HG02973 (cell line): ENCODE data around the gene ITPA.
A peak's percentile ranks its signal among the peaks of the same experiment; 100 is the strongest.
"Not testable (repeated sequence)": the region's sequence is repeated elsewhere in the genome, so short reads cannot be mapped to it uniquely, and the experiment has no call there.

Source experiments
- ATAC-seq: cut with Tn5 transposase; IDR thresholded peaks from one replicate; pipeline ENCODE4 v1.9.1; 2021; ENCODE audit warnings: moderate library complexity; ENCODE audit not compliant: unreplicated experiment

Gene ITPA

DNA sequence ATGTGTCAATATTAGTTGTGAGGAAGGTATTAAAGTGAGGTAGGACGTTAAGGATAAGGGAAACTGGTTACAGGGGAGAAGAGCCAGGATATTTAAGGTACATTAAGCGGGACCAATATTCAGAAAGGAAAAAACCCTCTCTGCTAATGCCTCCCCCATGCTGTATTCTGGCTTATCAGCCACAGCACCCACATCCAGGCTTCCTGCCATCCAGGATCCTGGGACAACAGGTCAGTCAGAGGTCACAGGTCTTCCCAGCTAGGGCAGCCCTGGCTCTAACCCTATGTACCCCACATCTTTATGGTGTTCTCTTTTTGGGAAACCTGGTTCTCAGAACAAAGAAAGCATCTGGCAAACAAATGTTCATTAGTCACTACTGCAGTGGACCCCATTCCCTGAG, 10.1 kb upstream of the ITPA start:
- ATAC-seq = no peak

DNA sequence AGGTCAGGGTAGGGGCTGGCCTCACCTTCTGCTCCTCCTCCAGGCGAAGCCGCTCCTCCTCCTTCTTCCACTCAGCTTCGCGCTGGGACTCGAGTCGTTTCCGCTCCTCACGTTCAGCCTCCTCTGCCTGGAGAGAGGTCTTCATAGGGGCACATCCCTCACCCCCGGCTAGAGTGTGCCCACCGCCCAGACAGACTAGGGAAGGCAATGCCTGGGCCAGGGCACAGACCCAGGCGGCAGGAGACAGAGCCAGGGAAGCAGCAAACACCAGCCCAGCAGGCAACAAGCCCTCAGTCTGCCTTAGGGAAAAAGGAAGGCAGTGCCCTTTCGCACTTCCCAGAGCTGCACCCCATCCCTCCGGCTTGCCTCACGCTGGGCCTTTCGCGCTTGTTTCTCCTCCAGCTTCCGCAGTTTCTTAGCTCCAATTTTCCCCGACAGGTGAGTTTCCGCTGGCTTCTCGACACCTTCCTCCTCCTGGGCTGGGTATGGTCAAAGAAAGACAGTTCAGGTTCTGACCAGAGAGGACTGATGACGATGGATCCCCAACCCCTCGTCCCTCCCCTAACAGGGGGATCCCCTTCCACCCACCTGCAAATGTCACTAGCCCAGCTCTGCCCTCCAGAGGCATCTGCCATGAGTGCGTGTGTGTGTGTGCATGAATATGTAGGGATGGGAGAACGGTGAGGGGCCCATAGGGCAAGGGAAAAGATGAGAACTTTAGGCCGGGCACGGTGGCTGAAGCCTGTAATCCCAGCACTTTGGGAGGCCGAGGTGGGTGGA, 9.1 kb upstream of the ITPA start:
- no peak for ATAC-seq

DNA sequence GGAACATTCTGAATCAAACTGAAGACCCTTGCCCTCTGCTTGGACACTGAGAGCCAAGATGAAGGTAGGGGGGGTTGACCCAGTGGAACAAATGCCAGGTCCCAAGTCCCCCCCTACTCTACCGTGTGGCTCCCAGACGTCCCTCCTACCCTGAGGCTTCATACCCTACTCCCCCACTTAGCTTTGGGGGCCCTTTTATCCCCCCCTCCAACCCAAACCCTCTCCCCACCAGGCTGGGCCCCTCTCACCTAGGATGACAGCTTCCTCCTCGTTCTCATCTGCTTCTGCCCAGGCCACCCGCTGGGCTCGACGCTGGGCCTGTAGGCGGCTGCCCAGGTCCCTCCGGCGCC, 6.4 kb upstream of the ITPA start:
- ATAC-seq = no peak

DNA sequence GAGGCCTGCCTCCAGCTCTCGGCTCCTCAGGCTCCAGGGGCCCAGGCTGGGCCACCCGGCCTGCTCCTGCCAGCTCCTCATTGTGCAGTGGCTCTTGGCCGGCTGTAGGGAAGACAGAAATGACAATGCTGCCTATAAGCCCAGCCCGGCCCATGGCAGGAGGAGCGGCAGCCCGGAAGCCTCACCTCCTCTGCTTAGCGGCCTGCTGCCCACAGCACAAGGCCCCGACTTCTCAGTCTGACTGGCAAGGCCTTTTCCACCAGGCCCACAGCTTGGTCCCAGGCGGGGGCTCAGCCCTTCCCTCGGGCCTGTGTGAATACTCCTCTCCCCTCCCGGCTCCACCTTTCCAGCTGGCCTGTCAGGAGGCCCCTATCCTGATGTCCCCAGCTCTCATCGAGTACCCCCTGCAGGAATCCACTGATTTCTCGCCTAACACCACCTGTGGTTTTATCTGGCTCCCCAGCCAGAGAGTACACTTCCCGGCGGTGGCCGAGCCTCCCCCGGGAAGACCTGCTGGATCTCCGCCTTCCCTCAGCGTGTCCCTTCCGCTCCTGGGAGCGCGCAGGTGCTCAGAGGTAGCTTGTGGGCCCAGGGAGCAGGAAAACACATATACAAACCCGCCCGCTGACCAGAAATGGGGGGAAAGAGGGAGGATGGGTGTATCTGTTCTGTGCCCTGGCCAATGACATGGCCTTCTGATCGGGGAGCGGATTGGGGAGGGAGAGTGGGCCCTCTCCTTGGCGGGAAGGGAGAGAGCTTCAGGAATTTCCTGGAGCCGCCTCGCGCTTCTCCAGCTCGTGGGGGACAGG, 5.8 kb upstream of the ITPA start:
- peak; percentile 19 for ATAC-seq

DNA sequence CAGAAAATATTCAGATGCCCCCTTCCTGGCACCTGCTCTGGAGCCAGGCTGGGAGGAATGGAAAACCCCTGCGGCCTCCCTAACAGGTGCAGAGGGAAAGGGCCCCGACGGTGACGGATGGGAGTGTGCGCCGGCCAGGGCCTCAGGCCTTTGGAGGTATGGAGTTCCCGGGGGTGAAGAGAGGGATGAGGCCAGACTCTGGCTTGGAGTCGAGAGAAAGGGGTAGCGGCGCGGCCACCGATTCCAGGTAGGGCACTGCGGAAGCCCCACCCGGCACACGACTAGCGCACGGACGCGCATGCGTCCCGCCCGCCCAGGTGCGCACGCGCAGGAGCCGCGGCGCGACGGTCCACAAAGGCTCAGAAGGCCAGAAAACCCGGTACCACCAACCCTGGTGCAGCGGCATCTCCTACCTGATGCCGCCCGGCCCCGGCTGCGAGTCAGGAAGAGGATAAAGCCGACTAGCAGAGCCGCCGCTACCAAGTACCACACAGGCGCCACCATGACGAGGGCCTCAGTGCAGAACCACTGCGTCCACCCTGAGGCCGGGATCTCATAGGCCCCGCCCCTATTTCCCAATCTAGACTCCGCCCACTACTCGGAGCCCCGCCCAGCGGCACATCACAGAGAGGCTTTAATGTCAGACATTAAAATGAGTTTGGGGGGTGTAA, 5.0 kb upstream of the ITPA start, which contains the start of gene DDRGK1:
DDRGK1 (minus strand) TSS at position 559 of the 671 bp plus-strand sequence; CDS start at position 504, 55 bp downstream.
- peak; percentile 66 for ATAC-seq

DNA sequence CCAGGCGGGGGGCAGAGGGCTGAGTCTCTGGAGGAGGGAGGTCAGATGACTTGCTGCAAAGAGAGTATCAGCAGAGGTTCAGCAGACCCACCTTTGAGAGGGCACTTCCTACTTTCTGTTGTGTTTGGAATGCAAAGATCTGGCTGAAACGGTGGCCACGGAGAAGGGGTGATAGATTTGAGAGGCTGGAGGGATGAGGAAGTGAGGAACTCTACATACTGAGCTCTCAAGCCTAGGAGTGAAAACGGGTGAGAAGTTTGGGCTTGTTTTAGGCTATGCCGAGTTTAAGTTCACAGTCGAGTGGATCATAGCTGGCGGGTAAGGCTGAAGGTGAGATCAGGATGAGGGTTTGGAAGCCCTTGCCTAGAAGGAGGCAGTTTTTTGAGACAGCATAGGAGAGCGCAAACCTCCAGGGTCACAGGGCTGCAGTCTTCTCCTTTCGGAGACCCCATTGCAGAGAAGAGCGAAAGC, 477 bp upstream of the ITPA start:
- ATAC-seq = no peak

DNA sequence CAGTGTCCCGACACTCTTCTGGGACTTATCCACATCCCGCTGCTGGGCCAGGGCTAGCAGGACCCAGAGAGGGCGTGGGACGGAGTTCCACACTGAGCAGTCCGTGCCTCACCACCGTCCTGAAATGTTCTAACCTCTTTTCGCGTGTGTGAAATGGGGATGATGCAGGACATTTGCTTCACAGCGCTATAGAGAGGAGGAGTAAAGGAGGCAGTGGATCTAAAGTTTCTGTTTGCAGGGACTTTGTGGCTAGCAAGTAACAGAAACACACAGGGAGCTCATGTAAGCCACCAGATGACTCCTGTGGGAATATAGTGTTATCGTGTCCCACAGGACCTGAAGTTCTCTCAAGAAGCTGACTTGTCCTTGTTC, 634 bp downstream of the ITPA start:
- no peak for ATAC-seq

DNA sequence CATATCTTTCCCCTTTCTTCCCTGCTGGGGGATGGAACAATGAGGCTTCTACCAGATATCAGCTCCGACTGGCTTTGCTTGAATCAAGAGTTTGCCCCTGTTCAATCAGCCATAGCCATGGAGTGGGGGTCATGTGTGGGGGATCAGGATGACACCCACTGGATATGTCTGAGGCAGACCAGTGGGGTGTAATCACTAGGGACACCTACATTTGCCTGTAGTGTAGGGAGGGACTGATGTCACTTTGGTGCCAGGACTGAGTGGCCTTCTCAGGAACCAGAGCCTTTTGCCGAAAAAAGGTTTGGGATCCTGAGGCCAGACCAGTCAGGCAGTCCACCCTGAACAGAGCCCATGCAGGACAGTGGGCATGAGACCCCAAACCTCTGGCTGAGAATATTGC, 1.0 kb downstream of the ITPA start:
- ATAC-seq = no peak

DNA sequence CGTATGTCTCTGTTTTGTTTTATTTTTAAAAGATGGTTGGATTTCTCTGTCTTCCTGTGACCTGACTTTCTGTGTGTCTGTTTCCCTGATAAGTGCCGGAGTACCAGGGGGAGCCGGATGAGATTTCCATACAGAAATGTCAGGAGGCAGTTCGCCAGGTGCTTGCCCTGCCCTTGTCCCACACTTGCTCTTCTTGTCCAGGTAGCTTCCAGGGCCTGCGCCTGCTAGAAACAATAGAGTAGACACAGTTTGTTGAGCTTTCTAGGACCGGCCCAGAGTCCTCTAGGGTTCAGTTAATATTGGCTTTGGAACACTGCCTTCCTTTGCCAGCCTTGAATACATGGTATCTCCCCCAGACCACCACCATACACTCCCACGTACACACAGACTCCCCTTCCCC, 3.9 kb downstream of the ITPA start:
- ATAC-seq = no peak

DNA sequence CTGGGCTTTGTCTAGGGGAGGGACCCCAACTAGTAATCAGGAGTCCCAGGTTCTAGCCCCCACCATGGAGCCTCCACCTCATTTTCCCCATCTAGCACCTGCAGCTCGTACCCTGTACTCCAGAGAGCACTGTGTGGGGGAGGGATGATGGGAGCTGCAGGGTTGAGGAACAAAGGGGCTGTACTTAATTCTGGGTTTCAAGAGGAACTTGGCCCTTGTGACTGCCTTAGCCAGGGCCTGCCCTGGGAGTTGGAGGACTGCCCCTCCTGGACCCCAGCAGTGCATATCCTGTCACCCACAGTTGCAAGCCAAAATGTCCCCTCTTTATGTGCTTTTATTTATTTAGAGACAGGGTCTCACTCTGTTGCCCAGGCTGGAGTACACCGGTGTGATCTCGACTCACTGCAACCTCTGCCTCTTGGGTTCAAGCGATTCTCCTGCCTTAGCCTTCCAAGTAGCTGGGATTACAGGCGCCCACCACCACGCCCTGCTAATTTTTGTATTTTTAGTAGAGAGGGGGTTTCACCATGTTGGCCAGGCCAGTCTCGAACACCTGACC, 6.1 kb downstream of the ITPA start:
- ATAC-seq = not testable (repeated sequence)

DNA sequence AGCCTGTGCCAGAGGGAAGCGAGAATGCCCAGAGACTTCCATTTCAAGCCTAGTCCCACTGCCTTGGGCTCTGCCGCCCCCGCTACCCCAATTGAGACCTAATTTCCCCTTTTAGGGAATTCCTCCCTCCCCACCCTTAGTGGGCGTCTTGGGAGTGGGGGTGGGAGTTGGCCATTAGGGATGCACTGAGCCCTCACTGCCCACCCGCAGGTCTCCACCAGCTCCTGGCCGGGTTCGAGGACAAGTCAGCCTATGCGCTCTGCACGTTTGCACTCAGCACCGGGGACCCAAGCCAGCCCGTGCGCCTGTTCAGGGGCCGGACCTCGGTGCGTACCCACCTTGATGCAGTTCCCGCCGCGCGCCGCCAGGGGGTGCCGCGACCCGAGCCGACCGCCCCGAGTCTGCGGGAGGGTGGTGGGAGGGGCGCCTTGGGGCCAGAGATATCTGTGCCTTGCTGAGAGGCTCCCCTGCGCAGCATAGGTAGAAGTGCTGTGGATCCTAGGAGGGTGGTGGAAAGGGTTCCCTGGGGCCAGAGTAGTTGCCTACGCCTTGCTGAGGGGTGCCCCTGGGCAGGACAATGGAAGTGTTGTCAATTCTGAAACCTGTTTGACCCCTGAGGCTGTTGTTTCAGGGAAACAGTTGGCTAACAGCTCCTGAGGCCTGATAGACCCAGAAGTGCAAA, 9.2 kb downstream of the ITPA start:
- ATAC-seq = no peak

DNA sequence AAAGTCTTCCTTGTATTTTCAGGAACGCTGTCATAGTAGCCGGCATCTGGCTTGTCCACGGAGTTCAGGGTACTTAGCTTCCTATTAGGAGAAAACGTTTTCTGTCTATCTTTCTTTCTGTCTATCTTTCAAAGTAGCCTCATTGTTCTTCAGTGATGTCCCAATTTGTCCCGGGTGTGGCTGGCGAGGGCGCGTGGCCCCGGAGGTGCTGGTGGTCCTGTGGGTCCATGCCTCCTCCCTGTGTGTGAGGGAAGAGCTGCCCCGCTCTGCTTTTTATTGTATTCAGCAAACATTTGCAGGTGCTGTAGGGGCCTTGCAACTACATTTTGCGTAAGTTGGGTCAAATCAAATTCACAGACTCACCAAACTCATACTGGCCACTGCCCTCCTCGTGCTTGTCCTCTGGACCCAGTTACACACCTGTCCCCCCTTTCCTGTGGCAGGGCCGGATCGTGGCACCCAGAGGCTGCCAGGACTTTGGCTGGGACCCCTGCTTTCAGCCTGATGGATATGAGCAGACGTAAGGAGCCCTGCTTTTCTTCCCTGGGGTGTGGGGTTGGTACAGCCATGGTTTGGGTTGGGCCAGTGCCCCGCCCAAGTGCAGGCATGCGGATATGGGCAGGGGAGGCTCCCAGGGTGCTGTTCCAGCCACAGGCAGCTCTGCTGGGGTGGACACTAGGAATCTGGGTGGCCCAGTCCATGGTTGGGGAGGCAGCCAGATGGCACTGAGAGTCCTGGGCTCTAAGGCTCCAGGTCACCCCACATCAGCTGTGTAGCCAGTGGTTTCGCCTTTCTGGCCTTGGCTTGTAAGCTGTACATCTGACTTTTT, 12.3 kb downstream of the ITPA start:
- ATAC-seq = no peak

DNA sequence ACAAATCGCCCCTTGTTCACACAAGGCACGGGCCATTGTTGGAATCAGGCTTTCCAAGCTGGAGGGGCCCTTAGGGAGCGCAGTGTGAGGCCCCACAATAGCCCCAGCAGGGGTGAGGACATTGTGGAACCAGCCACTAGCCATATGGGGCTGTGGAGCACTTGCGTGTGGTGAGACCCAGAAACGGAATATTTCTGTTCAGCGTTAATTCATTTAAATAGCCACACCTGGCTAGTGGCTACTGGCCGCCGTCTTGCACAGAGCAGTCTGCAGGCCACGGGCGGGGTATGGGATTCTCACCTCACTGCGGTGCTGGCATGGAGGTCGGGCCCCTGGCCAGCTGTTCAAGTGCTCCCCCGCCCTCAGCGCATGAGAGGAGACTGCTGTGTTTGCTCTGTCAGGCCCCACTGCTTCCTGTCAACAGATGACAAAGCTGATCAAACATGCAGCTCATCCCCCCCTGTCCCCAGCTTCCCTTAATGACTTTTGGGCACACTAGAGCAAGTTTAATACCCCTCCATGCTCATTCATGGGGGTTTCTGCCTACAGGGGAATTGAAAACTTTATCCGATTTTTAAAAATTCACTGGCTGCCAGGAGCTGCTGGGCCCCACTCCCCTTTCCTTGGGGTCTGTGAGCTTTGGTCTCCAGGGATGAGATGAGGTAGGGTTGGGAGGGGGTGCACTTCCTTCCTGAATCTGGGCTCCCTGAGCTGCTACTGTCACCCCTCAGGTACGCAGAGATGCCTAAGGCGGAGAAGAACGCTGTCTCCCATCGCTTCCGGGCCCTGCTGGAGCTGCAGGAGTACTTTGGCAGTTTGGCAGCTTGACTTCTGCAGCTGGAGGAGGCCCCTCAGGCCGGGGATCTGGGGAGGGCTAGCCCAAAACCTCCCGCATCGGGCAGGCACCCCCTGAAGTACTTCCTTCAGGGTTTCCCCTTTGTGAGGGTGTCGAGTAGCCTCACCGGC, 13.6 kb downstream of the ITPA start:
- no peak for ATAC-seq

DNA sequence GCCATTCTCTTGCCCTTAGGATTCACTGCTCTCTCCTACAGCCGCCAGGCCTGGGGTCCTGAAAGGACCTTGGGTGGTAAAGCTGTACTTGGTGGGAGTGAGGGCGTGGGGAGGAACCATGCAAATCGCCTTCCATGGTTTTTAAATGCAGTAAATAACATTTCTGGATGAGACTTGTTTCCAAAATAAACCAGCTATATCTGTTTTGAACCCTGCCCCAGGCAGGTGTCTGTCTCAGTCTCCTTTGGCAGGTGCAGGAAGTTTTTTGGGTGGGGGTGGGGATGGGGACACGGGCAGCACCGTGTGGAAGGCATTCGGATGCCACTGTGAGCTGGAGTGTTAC, 14.3 kb downstream of the ITPA start:
- ATAC-seq = no peak

DNA sequence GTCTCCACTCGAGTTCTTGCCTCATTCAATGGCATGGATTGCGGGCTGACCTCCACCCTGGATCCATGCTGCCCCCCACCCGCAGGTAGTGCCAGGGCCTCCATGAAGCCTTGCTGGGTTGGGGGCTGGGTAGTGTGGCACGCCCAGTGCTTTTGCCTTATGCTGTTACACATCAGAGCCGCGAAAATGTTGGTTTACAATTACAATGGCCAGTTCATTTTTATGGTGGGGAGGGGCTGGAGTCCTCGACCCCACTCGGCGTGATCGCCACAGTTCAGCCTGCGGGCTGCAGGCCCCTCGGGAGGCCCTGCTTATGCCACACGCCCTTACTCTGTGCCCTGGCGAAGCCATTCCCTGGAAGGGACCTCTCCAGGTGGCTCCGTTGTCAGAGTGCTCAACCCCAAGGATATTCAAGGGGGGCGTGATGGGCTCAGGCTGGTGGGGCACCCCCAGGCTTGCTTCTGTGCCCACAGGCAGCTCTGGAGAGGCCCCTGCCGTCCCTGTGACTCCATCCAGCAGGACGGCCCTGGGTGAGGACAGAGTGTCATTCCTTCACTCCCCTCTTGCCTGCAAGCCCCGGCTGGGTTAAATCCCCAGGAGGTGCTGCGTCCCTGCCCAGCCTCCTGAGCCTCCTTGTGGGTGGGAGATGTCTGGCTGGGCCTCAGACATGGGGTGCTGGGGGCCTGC, 14.8 kb downstream of the ITPA start:
- no peak for ATAC-seq

DNA sequence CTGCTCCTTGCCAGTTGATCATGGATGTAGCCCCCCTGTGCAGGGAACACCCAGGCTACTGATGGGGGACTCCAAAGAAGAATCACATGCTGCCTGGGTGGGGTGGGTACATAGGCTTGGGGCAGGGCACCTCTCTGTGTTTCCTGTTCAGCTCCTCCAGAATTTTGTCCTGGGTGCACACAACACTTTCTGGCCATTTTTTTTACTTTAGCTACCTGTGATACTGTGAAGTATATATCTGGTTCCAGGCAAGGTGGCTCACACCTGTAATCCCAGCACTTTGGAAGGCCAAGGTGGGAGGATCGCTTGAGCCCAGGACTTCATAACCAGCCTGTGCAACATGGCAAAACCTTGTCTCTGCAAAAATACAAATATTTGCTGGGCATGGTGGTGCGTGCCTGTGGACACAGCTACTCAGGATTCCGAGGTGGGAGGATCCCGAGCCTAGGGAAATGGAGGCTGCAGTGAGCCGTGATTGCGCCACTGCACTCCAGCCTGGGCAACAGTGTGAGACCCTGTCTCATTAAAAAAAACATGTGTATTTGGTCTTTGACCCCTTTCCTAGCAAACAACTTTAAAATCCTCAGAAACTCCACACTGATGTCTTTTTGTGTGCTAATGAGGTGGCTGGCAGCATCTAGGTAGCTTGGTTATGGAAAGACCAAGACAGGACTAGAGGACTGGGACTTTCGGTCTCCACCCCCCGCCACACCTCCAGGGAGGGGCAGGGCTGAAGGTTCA, 15.6 kb downstream of the ITPA start:
- ATAC-seq = no peak

DNA sequence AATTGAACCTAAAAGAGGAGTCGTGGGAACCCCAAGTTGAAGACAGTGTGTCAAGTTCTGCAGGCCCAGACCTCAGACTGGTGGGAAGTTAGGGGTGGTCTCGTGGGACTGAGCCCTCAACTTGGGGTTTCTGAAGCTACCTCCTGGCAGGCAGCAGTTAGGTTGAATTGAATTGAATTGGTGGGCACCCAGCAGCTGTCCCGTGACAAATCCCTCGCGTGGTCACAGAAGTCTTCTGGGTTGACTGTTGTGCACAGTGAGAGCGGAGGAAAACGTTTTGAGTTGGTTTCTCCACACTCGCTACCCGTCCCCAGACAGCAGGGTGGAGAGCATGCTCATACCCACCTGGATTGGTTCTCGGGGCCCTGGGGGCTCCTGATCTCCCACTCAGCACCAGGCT, 16.8 kb downstream of the ITPA start:
- no peak for ATAC-seq

DNA sequence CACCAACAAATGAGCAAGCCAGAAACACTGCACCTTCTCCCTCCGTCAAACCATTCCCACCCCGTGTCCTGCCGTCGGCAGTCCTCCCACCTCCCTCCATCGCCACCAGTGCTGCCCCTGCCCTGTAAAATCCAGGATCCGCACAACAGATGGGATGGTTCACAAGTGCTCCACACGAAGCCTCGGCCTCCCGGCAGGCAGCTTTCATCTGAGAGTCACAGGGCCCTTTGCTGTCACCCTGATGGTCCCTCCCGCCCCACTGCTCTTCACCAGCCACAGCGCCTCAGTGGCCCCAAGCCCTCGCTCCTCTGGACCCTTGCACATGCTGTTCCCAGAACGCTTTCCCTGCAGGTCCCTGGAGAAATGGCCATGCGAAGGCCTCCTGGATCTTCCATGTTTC, 17.6 kb downstream of the ITPA start:
- ATAC-seq = no peak
